Left lung (tissue), 10 donors: Measurements from ENCODE around the gene TPST1. TPM values are rescaled to one million over a fixed set of nuclear protein-coding genes. Genes with fewer than 3 reads are reported as not detected.
A peak's percentile ranks its signal among the peaks of the same experiment; 100 is the strongest.
"Not testable (repeated sequence)": the region's sequence is repeated elsewhere in the genome, so short reads cannot be mapped to it uniquely, and the experiment has no call there.

Experiments
- ATAC-seq: fragments of 200-7000 bp; cut with Tn5 transposase; one replicate; pipeline ENCODE4 v1.9.1; 2020; ENCODE audit warnings: moderate library complexity
- DNase-seq, 4 donors: peaks; one replicate each; pipeline ENCODE4 v3.0.0-alpha.2; 2013 to 2020
- H3K27ac ChIP-seq, 2 donors: fragments of 200-600 bp; sonication (generic) in 1 of 2; one replicate each; pipeline versions ENCODE4 v1.5.0 to v1.8.0; 2020 to 2021
- H3K27me3 ChIP-seq, 2 donors: fragments of 200-600 bp; sonication (generic) in 1 of 2; one replicate each; pipeline versions ENCODE4 v1.5.0 to v1.8.0; 2020 to 2021
- H3K36me3 ChIP-seq, 2 donors: fragments of 200-600 bp; sonication (generic) in 1 of 2; one replicate each; pipeline versions ENCODE4 v1.5.0 to v1.8.0; 2020 to 2021
- H3K4me1 ChIP-seq, 2 donors: fragments of 200-600 bp; one replicate each; pipeline ENCODE4 v1.8.0; 2021
- H3K4me3 ChIP-seq, 2 donors: fragments of 200-600 bp; sonication (generic) in 1 of 2; one replicate each; pipeline versions ENCODE4 v1.5.0 to v1.8.0; 2020 to 2021; ENCODE audit warnings: mild to moderate bottlenecking in 1 of 2
- H3K9me3 ChIP-seq, 2 donors: fragments of 200-600 bp; sonication (generic) in 1 of 2; one replicate each; pipeline versions ENCODE4 v1.5.0 to v1.8.0; 2020 to 2021
- CTCF ChIP-seq, 2 donors: fragments of 200-600 bp; sonication (generic) in 1 of 2; IDR thresholded peaks; one replicate each; pipeline versions ENCODE4 v1.5.0 to v1.8.0; 2021; ENCODE audit warnings: antibody characterized with exemption in 2 of 2
- intact Hi-C, 2 donors: fragments of 100-400 bp; cut with DNase I; formaldehyde crosslinking; loops; one replicate each; pipeline versions ENCODE4 v1.11.2 to v1.14.2; 2022
- polyA plus RNA-seq, 6 donors: library from polyadenylated mRNA; unstranded; fragments of 120-200 nt; gene quantifications; one replicate each; pipeline ENCODE4 v1.2.1, GENCODE V29; 2013; ENCODE audit not compliant: insufficient read length in 6 of 6
- total RNA-seq, 2 donors: library from RNA; stranded (reverse); fragmentation: NEBNext Ultra II Directional; extraction: Animal tissue kit (Norgen Biotek cat#: 25700); gene quantifications; one replicate each; pipeline ENCODE4 v1.2.1, GENCODE V29; 2021
- donor health status: DM: no; HTN: yes; CAD: no.
- donor health status: DM: no; HTN: no; CAD: no.

TPST1 gene
- total and polyA plus RNA-seq, 8 donors: 30.5 to 64.1 (median 50.4) TPM

- Histone ChIP-seq H3K36me3 (peaks cover 0 to 7% of the 10 kb centered on the region in 2 donors), H3K4me1 (no peaks in the 10 kb centered on the region), H3K4me3 (no peak overlapping the region), H3K27ac (no peak overlapping the region), H3K9me3 (peaks cover 0 to 4% of the 10 kb centered on the region in 2 donors), H3K27me3 (no peaks in the 10 kb centered on the region)
- no peak for TF ChIP-seq CTCF (IDR thresholded peaks at IDR 0.05)
- no peak for ATAC-seq
- intact Hi-C loops: no loop called here
- no peak for DNase-seq
Measured at GRCh38 chr7:66399566-66399965, 194.4 kb downstream of the TPST1 start.

GRCh38 chr7:66400400-66400799 is 195.3 kb downstream of the TPST1 start:
- no peak for TF ChIP-seq CTCF (IDR thresholded peaks at IDR 0.05)
- no peak overlapping the region for H3K27ac ChIP-seq
- ATAC-seq: no peak
- intact Hi-C loops: no loop called here
- peaks cover 0 to 7% of the 10 kb centered on the region in 2 donors for H3K36me3 ChIP-seq
- H3K9me3 ChIP-seq: peaks cover 0 to 4% of the 10 kb centered on the region in 2 donors
- H3K27me3 ChIP-seq: no peaks in the 10 kb centered on the region
- H3K4me3 ChIP-seq: no peak overlapping the region
- no peaks in the 10 kb centered on the region for H3K4me1 ChIP-seq
- no peak for DNase-seq

GRCh38 chr7:66401126-66401525 is 196.0 kb downstream of the TPST1 start:
- H3K4me3 ChIP-seq, H3K27ac ChIP-seq, DNase-seq, ATAC-seq, H3K4me1 ChIP-seq, H3K36me3 ChIP-seq, H3K27me3 ChIP-seq, H3K9me3 ChIP-seq, intact Hi-C loops: not testable (repeated sequence)

- H3K4me1 ChIP-seq, H3K9me3 ChIP-seq, intact Hi-C loops, H3K27me3 ChIP-seq, ATAC-seq, DNase-seq, H3K4me3 ChIP-seq, H3K36me3 ChIP-seq, H3K27ac ChIP-seq: not testable (repeated sequence)
Measured at GRCh38 chr7:66401932-66402331, 196.8 kb downstream of the TPST1 start.

- intact Hi-C loops: no loop called here
Measured at GRCh38 chr7:66403564-66403963, 198.4 kb downstream of the TPST1 start.

GRCh38 chr7:66409493-66409892 is 204.4 kb downstream of the TPST1 start:
- no peak overlapping the region for H3K4me3 ChIP-seq
- no peaks in the 10 kb centered on the region for H3K9me3 ChIP-seq
- H3K27ac ChIP-seq: no peak overlapping the region
- no peaks in the 10 kb centered on the region for H3K27me3 ChIP-seq
- intact Hi-C loops: no loop called here
- H3K4me1 ChIP-seq: peaks cover 0 to 9% of the 10 kb centered on the region in 2 donors
- DNase-seq (no peak), ATAC-seq (peak; percentile 72)
- TF ChIP-seq CTCF (IDR thresholded peaks at IDR 0.05): no peak
- peaks cover 0 to 8% of the 10 kb centered on the region in 2 donors for H3K36me3 ChIP-seq

More at GRCh38 chr7:66403564-66403963, 198.4 kb downstream of the TPST1 start:
- TF ChIP-seq CTCF (IDR thresholded peaks at IDR 0.05): no peak
- ATAC-seq (no peak), DNase-seq (no peak)
- Histone ChIP-seq H3K9me3 (peaks cover 0 to 4% of the 10 kb centered on the region in 2 donors), H3K4me3 (no peak overlapping the region), H3K36me3 (peaks cover 0 to 14% of the 10 kb centered on the region in 2 donors), H3K27me3 (no peaks in the 10 kb centered on the region), H3K4me1 (no peaks in the 10 kb centered on the region), H3K27ac (no peak overlapping the region)

Other genes with a start within 250 kb of the TPST1 start
- 10 to 100 TPM; 54.7 to 71.5 TPM for gene GUSB, start 223.1 kb upstream of the TPST1 start, total RNA-seq
- gene GUSB, start 223.1 kb upstream of the TPST1 start, polyA plus RNA-seq: 10 to 100 TPM; 63.4 to 76.9 (median 69.0) TPM
- 10 to 100 TPM; 49.0 to 50.6 TPM for gene ASL, start 129.5 kb upstream of the TPST1 start, total RNA-seq
- 10 to 100 TPM; 24.4 to 36.3 (median 25.6) TPM for gene ASL, start 129.5 kb upstream of the TPST1 start, polyA plus RNA-seq
- 10 to 100 TPM; 27.1 to 29.4 TPM for gene CRCP, start 90.5 kb upstream of the TPST1 start, total RNA-seq
- 10 to 100 TPM; 33.0 to 36.0 (median 34.4) TPM for gene CRCP, start 90.5 kb upstream of the TPST1 start, polyA plus RNA-seq